VCaP (cell line): ENCODE data around the gene PSMG3.

Experiments
- H3K27ac ChIP-seq: fragments of 450-650 bp; 2 replicates; pipeline ENCODE4 v1.5.1; 2017
- TF ChIP-seq, protein P1 (sequence below): fragments of 450-650 bp; conservative IDR thresholded peaks from 2 replicates; pipeline ENCODE4 v1.5.1; 2017; ENCODE audit warnings: mild to moderate bottlenecking, moderate library complexity

PSMG3 gene

DNA sequence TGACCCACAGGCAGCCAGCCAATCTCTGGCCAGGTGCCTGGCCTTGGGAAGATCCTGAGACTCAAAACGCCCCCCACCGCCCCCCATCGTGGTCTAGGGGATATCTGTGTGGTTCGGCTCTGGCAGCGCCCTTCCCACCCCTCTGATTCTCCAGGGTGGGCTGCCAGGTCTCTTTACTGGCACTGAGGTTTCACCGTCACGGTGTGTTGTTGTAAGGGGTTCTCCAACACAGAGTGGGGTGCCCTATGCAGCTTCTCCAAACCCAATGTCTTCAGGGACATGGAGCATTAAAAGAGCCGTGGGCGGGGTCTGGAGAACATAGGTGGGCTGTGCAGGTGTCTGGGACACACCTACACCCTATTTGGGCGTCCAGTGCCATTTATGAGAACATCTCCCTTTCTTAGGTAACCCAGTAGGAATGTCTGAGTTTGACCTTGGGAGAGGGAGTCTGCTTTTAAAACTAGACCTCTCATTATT is 37.8 kb downstream of the PSMG3 start:
- peak overlapping the region; percentile 94 for H3K27ac ChIP-seq
- TF ChIP-seq, protein P1, sequence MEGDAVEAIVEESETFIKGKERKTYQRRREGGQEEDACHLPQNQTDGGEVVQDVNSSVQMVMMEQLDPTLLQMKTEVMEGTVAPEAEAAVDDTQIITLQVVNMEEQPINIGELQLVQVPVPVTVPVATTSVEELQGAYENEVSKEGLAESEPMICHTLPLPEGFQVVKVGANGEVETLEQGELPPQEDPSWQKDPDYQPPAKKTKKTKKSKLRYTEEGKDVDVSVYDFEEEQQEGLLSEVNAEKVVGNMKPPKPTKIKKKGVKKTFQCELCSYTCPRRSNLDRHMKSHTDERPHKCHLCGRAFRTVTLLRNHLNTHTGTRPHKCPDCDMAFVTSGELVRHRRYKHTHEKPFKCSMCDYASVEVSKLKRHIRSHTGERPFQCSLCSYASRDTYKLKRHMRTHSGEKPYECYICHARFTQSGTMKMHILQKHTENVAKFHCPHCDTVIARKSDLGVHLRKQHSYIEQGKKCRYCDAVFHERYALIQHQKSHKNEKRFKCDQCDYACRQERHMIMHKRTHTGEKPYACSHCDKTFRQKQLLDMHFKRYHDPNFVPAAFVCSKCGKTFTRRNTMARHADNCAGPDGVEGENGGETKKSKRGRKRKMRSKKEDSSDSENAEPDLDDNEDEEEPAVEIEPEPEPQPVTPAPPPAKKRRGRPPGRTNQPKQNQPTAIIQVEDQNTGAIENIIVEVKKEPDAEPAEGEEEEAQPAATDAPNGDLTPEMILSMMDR = no peak

DNA sequence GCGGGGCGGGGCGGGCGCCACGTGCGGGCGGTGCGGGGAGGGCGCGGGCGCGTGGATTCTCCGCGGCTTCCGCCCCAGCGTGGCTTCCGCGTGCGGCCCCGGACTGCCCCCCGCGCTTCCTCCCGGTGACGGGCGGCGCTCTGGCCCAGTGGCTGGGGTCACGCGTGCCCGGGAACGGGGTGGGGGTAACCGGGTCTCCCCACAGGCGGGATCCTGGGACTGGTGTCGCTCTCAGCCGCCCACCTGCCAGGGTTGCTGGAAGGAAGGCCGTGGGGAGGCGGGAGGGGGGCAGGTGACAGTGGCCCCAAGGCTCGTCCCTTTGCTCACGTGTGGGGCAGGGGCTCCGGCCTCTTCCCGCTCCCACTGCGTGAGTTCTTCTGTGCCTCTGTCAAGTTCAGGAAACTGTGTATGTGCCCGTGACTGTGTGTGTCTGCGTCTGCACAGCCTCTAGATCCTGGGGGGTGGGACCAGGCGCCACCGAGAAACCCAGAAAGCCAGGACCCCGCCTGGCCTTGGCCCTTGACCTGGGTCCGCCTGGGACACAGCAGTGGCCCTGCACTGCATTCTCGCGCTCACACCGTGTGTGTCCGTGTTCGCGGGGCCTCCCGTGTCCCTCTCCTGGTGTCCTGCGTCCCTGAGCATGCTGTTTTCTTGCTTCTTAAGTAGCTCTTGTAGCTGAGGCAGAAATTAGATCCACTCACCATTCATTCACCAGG is 38.4 kb downstream of the PSMG3 start:
- peak overlapping the region; percentile 94 for H3K27ac ChIP-seq
- TF ChIP-seq, protein P1 = no peak

DNA sequence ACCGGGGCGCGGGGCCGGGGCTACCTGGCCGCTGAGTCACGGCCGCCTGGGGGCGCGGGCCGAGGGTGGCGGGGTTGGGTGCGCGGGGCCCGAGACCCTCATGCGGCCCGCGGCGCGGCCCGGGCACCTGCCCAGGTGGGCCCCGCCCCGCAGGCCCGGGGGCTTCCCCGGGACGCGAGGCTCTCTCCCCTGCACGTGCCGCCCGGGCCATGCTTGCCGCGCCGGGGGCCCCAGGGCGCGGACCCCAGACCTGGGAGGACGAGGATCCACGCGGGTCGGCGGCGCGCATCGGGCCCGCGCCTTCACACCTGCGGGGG is 38.9 kb downstream of the PSMG3 start:
- H3K27ac ChIP-seq = peak overlapping the region; percentile 94
- TF ChIP-seq, protein P1 = no peak

DNA sequence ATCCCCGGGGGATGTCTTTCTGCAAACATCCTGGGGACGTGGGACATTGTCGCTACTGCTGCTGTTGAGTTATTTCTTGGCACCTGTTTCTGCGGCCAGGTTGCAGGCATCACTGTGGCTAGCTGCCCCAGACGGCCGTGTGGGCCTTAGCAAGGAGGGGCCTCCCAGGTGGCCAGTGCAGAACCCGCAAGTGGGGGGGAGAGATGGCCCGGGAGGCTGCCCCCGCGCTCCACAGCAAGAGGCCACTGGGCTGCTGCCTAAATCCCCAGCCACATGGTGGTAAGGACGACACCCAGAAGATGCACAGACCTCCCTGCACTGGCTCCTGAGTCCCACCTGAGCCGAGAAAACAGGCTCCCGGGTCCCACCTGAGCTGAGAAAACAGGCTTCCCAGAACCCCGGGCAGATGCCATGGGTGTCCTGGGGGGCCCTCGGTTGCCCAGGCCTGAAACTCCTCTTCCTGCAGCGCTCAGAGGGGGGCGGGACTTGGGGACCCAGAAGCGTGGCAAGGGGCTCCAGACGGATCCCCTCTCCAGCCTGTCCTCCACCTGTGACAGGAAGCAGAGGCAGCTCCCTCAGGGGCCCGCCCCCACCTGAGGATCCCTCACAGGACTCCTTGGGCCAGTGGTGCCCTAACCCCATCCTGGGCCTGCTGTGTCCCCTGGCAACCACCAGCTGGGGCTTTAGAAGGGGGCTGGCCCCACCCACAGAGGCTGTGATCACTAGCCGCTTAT is 40.3 kb downstream of the PSMG3 start:
- TF ChIP-seq, protein P1 = no peak
- peak overlapping the region; percentile 94; the same call in 1 of the 2 replicates for H3K27ac ChIP-seq

DNA sequence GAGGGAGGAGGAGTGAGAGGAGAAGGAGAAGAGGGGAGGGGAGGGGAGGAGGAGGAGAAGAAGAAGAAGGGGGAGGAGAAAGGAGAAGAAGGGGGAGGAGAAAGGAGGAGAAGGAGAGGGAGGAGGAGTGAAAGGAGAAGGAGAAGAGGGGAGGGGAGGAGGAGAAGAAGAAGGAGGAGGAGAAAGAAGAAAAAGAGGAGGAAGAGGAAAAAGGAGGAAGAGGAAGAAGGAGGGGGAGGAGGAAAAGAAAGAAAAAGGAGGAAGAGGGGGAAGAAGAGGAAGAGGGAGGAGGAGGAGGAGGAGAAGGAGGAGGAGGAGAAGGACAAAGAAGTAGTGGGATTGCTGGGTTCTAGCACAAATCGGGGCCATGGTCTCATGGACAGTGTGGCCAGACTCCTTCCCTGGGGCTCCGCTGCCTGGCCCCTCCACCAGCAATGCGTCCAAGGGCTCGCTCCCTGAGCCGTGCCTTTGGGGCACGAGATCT is 43.5 kb downstream of the PSMG3 start:
- TF ChIP-seq, protein P1 = no peak
- no peak overlapping the region for H3K27ac ChIP-seq

DNA sequence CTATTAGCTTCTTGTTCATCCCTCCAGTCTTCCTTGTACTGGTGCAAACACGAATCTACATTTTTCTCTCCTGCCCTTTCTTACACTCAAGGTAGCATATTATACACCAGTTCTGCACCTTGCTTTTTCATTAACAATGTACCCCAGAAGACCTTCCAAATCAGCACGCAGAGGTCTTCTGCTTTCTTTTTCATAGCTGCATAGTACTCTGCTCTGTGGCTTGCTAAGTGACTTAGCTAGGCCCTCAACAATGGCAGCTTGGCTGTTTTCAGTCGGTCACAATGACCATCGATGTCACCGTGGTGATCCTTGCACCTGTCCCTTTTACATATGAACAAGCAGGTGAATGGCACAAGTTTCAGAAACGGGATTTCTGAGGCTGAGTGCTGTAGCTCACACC is 44.4 kb downstream of the PSMG3 start:
- H3K27ac ChIP-seq = no peak overlapping the region
- TF ChIP-seq, protein P1 = no peak

DNA sequence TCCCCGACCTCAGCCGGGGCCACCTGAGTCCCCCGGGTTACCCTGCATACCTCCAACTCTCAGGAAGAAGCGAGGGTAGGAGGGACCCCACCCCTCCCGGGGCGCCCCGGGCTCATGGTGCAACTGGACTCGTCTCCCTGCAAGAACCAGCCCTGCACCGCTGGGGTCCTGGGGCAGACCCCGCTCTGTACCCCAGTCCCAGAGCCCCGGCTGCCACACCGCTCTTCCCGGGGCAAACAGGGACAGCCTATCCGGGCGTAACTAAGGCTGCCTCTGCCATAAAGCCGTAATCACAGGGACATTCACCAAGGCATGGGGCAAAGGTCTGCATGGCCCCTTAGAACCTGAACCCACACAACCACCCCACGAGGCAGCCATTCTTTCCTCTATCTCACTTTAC is 46.0 kb downstream of the PSMG3 start:
- no peak overlapping the region for H3K27ac ChIP-seq
- TF ChIP-seq, protein P1 = no peak
